ENCODE data around the gene TPRA1.

The TPRA1 gene

GRCh38 chr3:127610105-127610504 is 19.6 kb upstream of the TPRA1 start:
- no peak for TF ChIP-seq CSDC2 (CRISPR knock-in tag; IDR thresholded peaks at IDR 0.05)
- TF ChIP-seq ZC3H10 (CRISPR knock-in tag; IDR thresholded peaks at IDR 0.05) = no peak
- no peak for TF ChIP-seq ZNF70 (CRISPR knock-in tag; IDR thresholded peaks at IDR 0.05)
- no peak for TF ChIP-seq ARNTL (CRISPR knock-in tag; IDR thresholded peaks at IDR 0.05; ENCODE audit: borderline replicate concordance, low read depth)
- no peak for TF ChIP-seq RARB (CRISPR knock-in tag; IDR thresholded peaks at IDR 0.05)
- no peak for TF ChIP-seq BACH2 (CRISPR knock-in tag; IDR thresholded peaks at IDR 0.05; ENCODE audit: borderline replicate concordance)
- no peak for TF ChIP-seq OSR1 (CRISPR knock-in tag; IDR thresholded peaks at IDR 0.05)
- TF ChIP-seq SNAI2 (CRISPR knock-in tag; IDR thresholded peaks at IDR 0.05) = no peak
- TF ChIP-seq ZFP3 (CRISPR knock-in tag; IDR thresholded peaks at IDR 0.05) = no peak
- no peak for TF ChIP-seq ZNF565 (CRISPR knock-in tag; conservative IDR thresholded peaks at IDR 0.05; ENCODE audit: low read depth)
- TF ChIP-seq ZNF8 (CRISPR knock-in tag; IDR thresholded peaks at IDR 0.05) = no peak
- TF ChIP-seq CSRNP3 (CRISPR knock-in tag; IDR thresholded peaks at IDR 0.05) = no peak
- TF ChIP-seq GLIS3 (CRISPR knock-in tag; IDR thresholded peaks at IDR 0.05) = no peak
- TF ChIP-seq TSHZ2 (CRISPR knock-in tag; IDR thresholded peaks at IDR 0.05) = no peak
- TF ChIP-seq POU6F1 (CRISPR knock-in tag; IDR thresholded peaks at IDR 0.05; ENCODE audit: borderline replicate concordance, low read depth) = no peak
- no peak for TF ChIP-seq TCF4 (CRISPR knock-in tag; IDR thresholded peaks at IDR 0.05; ENCODE audit: borderline replicate concordance)
- ATAC-seq = no peak

GRCh38 chr3:127608362-127608718 is 17.8 kb upstream of the TPRA1 start:
- ATAC-seq = no peak
- TF ChIP-seq CSDC2 (CRISPR knock-in tag; IDR thresholded peaks at IDR 0.05) = no peak
- no peak for TF ChIP-seq ISL1 (CRISPR knock-in tag; IDR thresholded peaks at IDR 0.05)
- TF ChIP-seq ZFP30 (CRISPR knock-in tag; IDR thresholded peaks at IDR 0.05) = no peak
- no peak for TF ChIP-seq ZNF565 (CRISPR knock-in tag; conservative IDR thresholded peaks at IDR 0.05; ENCODE audit: low read depth)
- TF ChIP-seq CSRNP3 (CRISPR knock-in tag; IDR thresholded peaks at IDR 0.05) = no peak
- no peak for TF ChIP-seq TSHZ2 (CRISPR knock-in tag; IDR thresholded peaks at IDR 0.05)
- TF ChIP-seq ZNF8 (CRISPR knock-in tag; IDR thresholded peaks at IDR 0.05) = no peak
- no peak for TF ChIP-seq PATZ1 (CRISPR knock-in tag; IDR thresholded peaks at IDR 0.05; ENCODE audit: borderline replicate concordance)
- TF ChIP-seq OSR1 (CRISPR knock-in tag; IDR thresholded peaks at IDR 0.05) = no peak
- no peak for TF ChIP-seq BACH2 (CRISPR knock-in tag; IDR thresholded peaks at IDR 0.05; ENCODE audit: borderline replicate concordance)
- TF ChIP-seq ZFP3 (CRISPR knock-in tag; IDR thresholded peaks at IDR 0.05) = no peak
